WTC11 (cell line): Measurements from ENCODE around the gene GRM8. TPM values are rescaled to one million over a fixed set of nuclear protein-coding genes. Genes with fewer than 3 reads are reported as not detected.

Experiments used
- ATAC-seq: fragments of 200-7000 bp; cut with Tn5 transposase; 2 replicates; pipeline ENCODE4 v1.10.0; 2021; ENCODE audit warnings: mild to moderate bottlenecking, moderate library complexity
- CTCF ChIA-PET: fragments of 300-600 bp; sonication (Branson Sonifier 250); formaldehyde crosslinking; loops from one replicate; lab custom pipeline; 2021; ENCODE audit warnings: antibody characterized with exemption; lab: Charles Lee
- POLR2A ChIA-PET: fragments of 350-600 bp; sonication (Branson Sonifier 250); formaldehyde crosslinking; loops from one replicate; lab custom pipeline; 2021; ENCODE audit warnings: antibody characterized with exemption; lab: Charles Lee
- DNase-seq: peaks from one replicate; pipeline ENCODE4 v3.0.0; 2021; ENCODE audit warnings: low spot score
- H3K27ac Mint-ChIP-seq: 2 replicates; pipeline ENCODE4 v1.8.0; 2021; ENCODE audit warnings: mixed read lengths
- H3K27me3 Mint-ChIP-seq: 2 replicates; pipeline ENCODE4 v1.8.0; 2021; ENCODE audit warnings: low read depth, mild to moderate bottlenecking, moderate library complexity, mixed read lengths
- H3K36me3 Mint-ChIP-seq: 2 replicates; pipeline ENCODE4 v1.8.0; 2021; ENCODE audit warnings: mixed read lengths
- H3K4me1 Mint-ChIP-seq: 2 replicates; pipeline ENCODE4 v1.8.0; 2022; ENCODE audit warnings: mixed read lengths
- H3K4me3 Mint-ChIP-seq: 2 replicates; pipeline ENCODE4 v1.8.0; 2021; ENCODE audit warnings: mild to moderate bottlenecking, moderate library complexity, mixed read lengths
- H3K9me3 Mint-ChIP-seq: 2 replicates; pipeline ENCODE4 v1.8.0; 2021; ENCODE audit warnings: mixed read lengths
- AFF4 ChIP-seq: sonication (generic); formaldehyde crosslinking; IDR thresholded peaks from 2 replicates; pipeline ENCODE4 v1.8.1; 2023; ENCODE audit warnings: mild to moderate bottlenecking, missing genetic modification reagents, borderline replicate concordance
- CREB1 ChIP-seq: sonication (generic); formaldehyde crosslinking; IDR thresholded peaks from 2 replicates; pipeline ENCODE4 v1.8.0; 2023; ENCODE audit warnings: mild to moderate bottlenecking, missing genetic modification reagents
- CREM ChIP-seq: sonication (generic); formaldehyde crosslinking; IDR thresholded peaks from 2 replicates; pipeline ENCODE4 v1.8.1; 2022; ENCODE audit warnings: mild to moderate bottlenecking, missing genetic modification reagents, moderate library complexity
- CTCF ChIP-seq: fragments of 200-600 bp; IDR thresholded peaks from 2 replicates; pipeline ENCODE4 v1.8.0; 2022; ENCODE audit warnings: antibody characterized with exemption
- ETV6 ChIP-seq: sonication (generic); formaldehyde crosslinking; IDR thresholded peaks from 2 replicates; pipeline ENCODE4 v1.8.1; 2022; ENCODE audit warnings: mild to moderate bottlenecking, missing genetic modification reagents
- GABPB1 ChIP-seq: sonication (generic); formaldehyde crosslinking; IDR thresholded peaks from 2 replicates; pipeline ENCODE4 v1.8.1; 2023; ENCODE audit warnings: mild to moderate bottlenecking, missing genetic modification reagents
- IRF1 ChIP-seq: sonication (generic); formaldehyde crosslinking; IDR thresholded peaks from 2 replicates; pipeline ENCODE4 v1.8.0; 2023; ENCODE audit warnings: missing genetic modification reagents
- IRF2 ChIP-seq: sonication (generic); formaldehyde crosslinking; IDR thresholded peaks from 2 replicates; pipeline ENCODE4 v1.8.0; 2022; ENCODE audit warnings: low read depth, missing genetic modification reagents, borderline replicate concordance
- MXD4 ChIP-seq: fragments of 250-450 bp; sonication (Bioruptor Pico); IDR thresholded peaks from 2 replicates; pipeline ENCODE4 v1.8.0; 2021; ENCODE audit warnings: mild to moderate bottlenecking, moderate library complexity, borderline replicate concordance
- NFE2L1 ChIP-seq: sonication (generic); formaldehyde crosslinking; IDR thresholded peaks from 2 replicates; pipeline ENCODE4 v1.8.1; 2023; ENCODE audit warnings: missing genetic modification reagents
- NR2C2 ChIP-seq: sonication (generic); formaldehyde crosslinking; IDR thresholded peaks from 2 replicates; pipeline ENCODE4 v1.8.0; 2022; ENCODE audit warnings: mild to moderate bottlenecking, missing genetic modification reagents
- PRDM15 ChIP-seq: sonication (generic); formaldehyde crosslinking; IDR thresholded peaks from 2 replicates; pipeline ENCODE4 v1.8.0; 2022; ENCODE audit warnings: missing genetic modification reagents
- PRRX2 ChIP-seq: fragments of 250-450 bp; sonication (Bioruptor Pico); IDR thresholded peaks from 2 replicates; pipeline ENCODE4 v1.8.0; 2021; ENCODE audit warnings: mild to moderate bottlenecking
- USF2 ChIP-seq: sonication (generic); formaldehyde crosslinking; IDR thresholded peaks from 2 replicates; pipeline ENCODE4 v1.8.1; 2023; ENCODE audit warnings: mild to moderate bottlenecking, missing genetic modification reagents, moderate library complexity
- ZNF281 ChIP-seq: sonication (generic); formaldehyde crosslinking; IDR thresholded peaks from 2 replicates; pipeline ENCODE4 v1.8.0; 2023; ENCODE audit warnings: mild to moderate bottlenecking, missing genetic modification reagents
- total RNA-seq: library from RNA; stranded (reverse); gene quantifications from 3 replicates; pipeline ENCODE4 v1.2.3, GENCODE V29; 2021
- TF ChIP-seq, protein P1 (sequence below): fragments of 250-450 bp; sonication (Bioruptor Pico); IDR thresholded peaks from 2 replicates; pipeline ENCODE4 v2.1.2; 2022; ENCODE audit warnings: mild to moderate bottlenecking, moderate library complexity

Gene GRM8
- total RNA-seq, 1 experiment from 2014 or later: 2.3 TPM

- TF ChIP-seq PRRX2 (no peak), PRDM15 (CRISPR knock-in tag) (no peak)
- H3K4me3 Mint-ChIP-seq: no peak overlapping the region
- no peak overlapping the region for H3K27ac Mint-ChIP-seq
- H3K4me1 Mint-ChIP-seq: no peaks in the 10 kb centered on the region
- no peaks in the 10 kb centered on the region for H3K36me3 Mint-ChIP-seq
- no peaks in the 10 kb centered on the region for H3K27me3 Mint-ChIP-seq
- 0 out of 2 replicates have a peak, but pooled peaks cover 4% of the 10 kb centered on the region for H3K9me3 Mint-ChIP-seq
- ChIA-PET CTCF (interaction anchor here (1.1 kb wide), 1 partner anchor 138 kb away, joined by 3 read pairs; no protein-coding TSS in a partner anchor), POLR2A (no interaction called here)
- no peak for DNase-seq
- ATAC-seq: no peak
Measured at GRCh38 chr7:126940723-126941307, 311.9 kb downstream of the GRM8 start.

DNA sequence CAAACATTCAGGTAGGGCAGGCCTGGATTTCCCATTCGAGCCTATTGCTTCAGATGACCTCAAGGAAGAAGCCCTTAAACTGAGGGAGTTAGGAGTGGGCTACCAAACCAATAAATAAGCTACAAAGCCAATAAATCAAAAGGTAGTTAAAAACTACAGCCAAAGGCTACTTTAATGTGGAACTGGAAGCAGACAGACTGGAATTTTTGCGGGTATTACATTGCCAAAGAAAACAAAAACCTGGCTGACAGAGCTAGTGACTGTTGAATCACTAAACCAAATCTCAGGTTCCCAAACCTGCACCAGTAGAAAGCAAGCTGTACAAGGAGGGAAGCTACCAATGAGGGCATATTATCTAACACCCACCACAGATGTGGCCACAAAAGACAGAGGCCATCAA, 315.6 kb downstream of the GRM8 start:
- H3K36me3 Mint-ChIP-seq: no peaks in the 10 kb centered on the region
- POLR2A ChIA-PET: no interaction called here
- no peak for TF ChIP-seq USF2 (CRISPR knock-in tag)
- no peak for TF ChIP-seq NFE2L1
- no peak for TF ChIP-seq CREM
- TF ChIP-seq, protein P1, sequence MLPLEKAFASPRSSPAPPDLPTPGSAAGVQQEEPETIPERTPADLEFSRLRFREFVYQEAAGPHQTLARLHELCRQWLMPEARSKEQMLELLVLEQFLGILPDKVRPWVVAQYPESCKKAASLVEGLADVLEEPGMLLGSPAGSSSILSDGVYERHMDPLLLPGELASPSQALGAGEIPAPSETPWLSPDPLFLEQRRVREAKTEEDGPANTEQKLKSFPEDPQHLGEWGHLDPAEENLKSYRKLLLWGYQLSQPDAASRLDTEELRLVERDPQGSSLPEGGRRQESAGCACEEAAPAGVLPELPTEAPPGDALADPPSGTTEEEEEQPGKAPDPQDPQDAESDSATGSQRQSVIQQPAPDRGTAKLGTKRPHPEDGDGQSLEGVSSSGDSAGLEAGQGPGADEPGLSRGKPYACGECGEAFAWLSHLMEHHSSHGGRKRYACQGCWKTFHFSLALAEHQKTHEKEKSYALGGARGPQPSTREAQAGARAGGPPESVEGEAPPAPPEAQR (CRISPR knock-in tag): no peak
- no peak for TF ChIP-seq CTCF
- TF ChIP-seq, all 79 proteins: peak for 0
- Mint-ChIP-seq H3K9me3 (0 out of 2 replicates have a peak, but pooled peaks cover 4% of the 10 kb centered on the region), H3K27me3 (no peaks in the 10 kb centered on the region), H3K4me1 (no peaks in the 10 kb centered on the region), H3K4me3 (no peak overlapping the region), H3K27ac (no peak overlapping the region)
- DNase-seq: no peak
- CTCF ChIA-PET: interaction anchor here (1.4 kb wide), 1 partner anchor 171 kb away, joined by 3 read pairs; no protein-coding TSS in a partner anchor
- no peak for ATAC-seq

DNA sequence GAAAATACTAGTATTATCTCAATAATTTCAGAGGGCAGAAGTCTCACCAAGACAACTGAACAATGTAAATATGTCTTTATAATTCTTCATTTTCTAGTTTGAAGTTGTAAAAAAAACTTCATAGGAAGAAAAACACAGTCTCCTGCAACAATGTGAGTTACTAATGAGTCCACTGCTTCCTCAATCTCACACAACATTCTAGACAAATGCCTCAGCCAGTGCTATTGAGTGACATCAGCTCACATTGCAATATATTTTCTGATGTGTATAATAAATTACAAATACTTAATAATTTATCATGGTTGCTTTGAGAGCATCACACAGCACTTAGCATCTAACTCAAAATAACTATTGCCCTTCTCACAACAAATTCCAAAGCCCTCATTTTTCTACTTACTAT, 321.2 kb downstream of the GRM8 start:
- no peak for ATAC-seq
- H3K4me1 Mint-ChIP-seq: no peaks in the 10 kb centered on the region
- H3K27ac Mint-ChIP-seq: no peak overlapping the region
- no peak for DNase-seq
- ChIA-PET CTCF (no interaction called here), POLR2A (no interaction called here)
- H3K36me3 Mint-ChIP-seq: no peaks in the 10 kb centered on the region
- H3K9me3 Mint-ChIP-seq: peaks cover 9% of the 10 kb centered on the region; the same call in 1 of the 2 replicates
- no peaks in the 10 kb centered on the region for H3K27me3 Mint-ChIP-seq
- H3K4me3 Mint-ChIP-seq: no peak overlapping the region
- TF ChIP-seq ETV6 (CRISPR knock-in tag) (no peak), MXD4 (CRISPR knock-in tag) (no peak), IRF2 (CRISPR knock-in tag) (no peak), GABPB1 (CRISPR knock-in tag) (no peak), CREB1 (CRISPR knock-in tag) (no peak), AFF4 (CRISPR knock-in tag) (no peak), ZNF281 (no peak), NR2C2 (CRISPR knock-in tag) (no peak), IRF1 (CRISPR knock-in tag) (no peak)
